ENCODE measurements around the gene NDUFA6. TPM values are rescaled to one million over a fixed set of nuclear protein-coding genes. Genes with fewer than 3 reads are reported as not detected.
"Not testable (repeated sequence)": the region's sequence is repeated elsewhere in the genome, so short reads cannot be mapped to it uniquely, and the experiment has no call there.

Gene NDUFA6
- total and polyA plus RNA-seq, 4 donors: 43.7 to 235 (median 56.6) TPM

DNA sequence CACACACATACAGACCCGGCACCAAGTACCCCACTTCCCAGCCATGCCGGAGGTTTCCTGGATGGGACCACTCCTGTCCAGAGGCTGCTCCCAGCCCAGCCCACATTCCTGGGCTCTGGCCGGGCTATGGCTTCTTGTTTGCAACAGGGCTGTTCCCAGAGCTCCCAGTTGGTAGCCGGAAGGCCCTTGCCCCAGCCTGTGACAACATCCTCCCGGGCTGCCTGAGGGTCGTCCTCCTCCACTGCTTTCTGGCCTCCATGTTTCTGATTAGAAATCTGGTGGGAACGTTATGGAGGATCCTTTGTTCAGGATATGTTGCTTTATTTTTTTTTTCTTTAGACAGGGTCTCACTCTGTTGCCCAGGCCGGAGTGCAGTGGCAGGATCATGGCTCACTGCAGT, 41.0 kb upstream of the NDUFA6 start:
- H3K36me3 ChIP-seq (ENCODE audit: control insufficient read depth in 4 of 4, insufficient read depth in 3 of 4, low read depth in 1 of 4, low read length in 3 of 4): peaks cover 6 to 7% (median 7%) of the 10 kb centered on the region in 4 donors
- H3K9me3 ChIP-seq (ENCODE audit: control insufficient read depth in 4 of 4, low read length in 3 of 4): no peaks in the 10 kb centered on the region
- DNase-seq (ENCODE audit: low spot score): no peak
- H3K27ac ChIP-seq (ENCODE audit: low read depth in 1 of 2, low read length in 2 of 2): peak overlapping the region; percentile 67 to 99
- H3K9ac ChIP-seq (ENCODE audit: low read depth in 1 of 2, low read length in 2 of 2): no peak overlapping the region
- H3K4me3 ChIP-seq (ENCODE audit: low read depth in 1 of 3, low read length in 3 of 3): no peak overlapping the region
- peaks cover 15 to 34% (median 25%) of the 10 kb centered on the region in 4 donors for H3K4me1 ChIP-seq (ENCODE audit: control insufficient read depth in 4 of 4, insufficient read depth in 4 of 4, low read length in 3 of 4)
- TF ChIP-seq, protein P1, sequence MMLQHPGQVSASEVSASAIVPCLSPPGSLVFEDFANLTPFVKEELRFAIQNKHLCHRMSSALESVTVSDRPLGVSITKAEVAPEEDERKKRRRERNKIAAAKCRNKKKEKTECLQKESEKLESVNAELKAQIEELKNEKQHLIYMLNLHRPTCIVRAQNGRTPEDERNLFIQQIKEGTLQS (IDR thresholded peaks at IDR 0.05): no peak
- TF ChIP-seq FOXA1 (IDR thresholded peaks at IDR 0.05) (no peak), YY1 (IDR thresholded peaks at IDR 0.05) (peak; percentile 22), GABPA (IDR thresholded peaks at IDR 0.05 in 1 of 2, conservative IDR thresholded peaks at IDR 0.05 in 1 of 2) (peak; percentile 45 to 51), FOXA2 (IDR thresholded peaks at IDR 0.05) (no peak), NR2F2 (IDR thresholded peaks at IDR 0.05) (no peak), RXRA (IDR thresholded peaks at IDR 0.05) (no peak), JUND (IDR thresholded peaks at IDR 0.05) (no peak), HNF4A (conservative IDR thresholded peaks at IDR 0.05) (no peak), TAF1 (conservative IDR thresholded peaks at IDR 0.05) (no peak), RAD21 (IDR thresholded peaks at IDR 0.05) (no peak)
- TF ChIP-seq, protein P2, sequence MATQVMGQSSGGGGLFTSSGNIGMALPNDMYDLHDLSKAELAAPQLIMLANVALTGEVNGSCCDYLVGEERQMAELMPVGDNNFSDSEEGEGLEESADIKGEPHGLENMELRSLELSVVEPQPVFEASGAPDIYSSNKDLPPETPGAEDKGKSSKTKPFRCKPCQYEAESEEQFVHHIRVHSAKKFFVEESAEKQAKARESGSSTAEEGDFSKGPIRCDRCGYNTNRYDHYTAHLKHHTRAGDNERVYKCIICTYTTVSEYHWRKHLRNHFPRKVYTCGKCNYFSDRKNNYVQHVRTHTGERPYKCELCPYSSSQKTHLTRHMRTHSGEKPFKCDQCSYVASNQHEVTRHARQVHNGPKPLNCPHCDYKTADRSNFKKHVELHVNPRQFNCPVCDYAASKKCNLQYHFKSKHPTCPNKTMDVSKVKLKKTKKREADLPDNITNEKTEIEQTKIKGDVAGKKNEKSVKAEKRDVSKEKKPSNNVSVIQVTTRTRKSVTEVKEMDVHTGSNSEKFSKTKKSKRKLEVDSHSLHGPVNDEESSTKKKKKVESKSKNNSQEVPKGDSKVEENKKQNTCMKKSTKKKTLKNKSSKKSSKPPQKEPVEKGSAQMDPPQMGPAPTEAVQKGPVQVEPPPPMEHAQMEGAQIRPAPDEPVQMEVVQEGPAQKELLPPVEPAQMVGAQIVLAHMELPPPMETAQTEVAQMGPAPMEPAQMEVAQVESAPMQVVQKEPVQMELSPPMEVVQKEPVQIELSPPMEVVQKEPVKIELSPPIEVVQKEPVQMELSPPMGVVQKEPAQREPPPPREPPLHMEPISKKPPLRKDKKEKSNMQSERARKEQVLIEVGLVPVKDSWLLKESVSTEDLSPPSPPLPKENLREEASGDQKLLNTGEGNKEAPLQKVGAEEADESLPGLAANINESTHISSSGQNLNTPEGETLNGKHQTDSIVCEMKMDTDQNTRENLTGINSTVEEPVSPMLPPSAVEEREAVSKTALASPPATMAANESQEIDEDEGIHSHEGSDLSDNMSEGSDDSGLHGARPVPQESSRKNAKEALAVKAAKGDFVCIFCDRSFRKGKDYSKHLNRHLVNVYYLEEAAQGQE (IDR thresholded peaks at IDR 0.05): peak; percentile 4
- TF ChIP-seq, protein P3, sequence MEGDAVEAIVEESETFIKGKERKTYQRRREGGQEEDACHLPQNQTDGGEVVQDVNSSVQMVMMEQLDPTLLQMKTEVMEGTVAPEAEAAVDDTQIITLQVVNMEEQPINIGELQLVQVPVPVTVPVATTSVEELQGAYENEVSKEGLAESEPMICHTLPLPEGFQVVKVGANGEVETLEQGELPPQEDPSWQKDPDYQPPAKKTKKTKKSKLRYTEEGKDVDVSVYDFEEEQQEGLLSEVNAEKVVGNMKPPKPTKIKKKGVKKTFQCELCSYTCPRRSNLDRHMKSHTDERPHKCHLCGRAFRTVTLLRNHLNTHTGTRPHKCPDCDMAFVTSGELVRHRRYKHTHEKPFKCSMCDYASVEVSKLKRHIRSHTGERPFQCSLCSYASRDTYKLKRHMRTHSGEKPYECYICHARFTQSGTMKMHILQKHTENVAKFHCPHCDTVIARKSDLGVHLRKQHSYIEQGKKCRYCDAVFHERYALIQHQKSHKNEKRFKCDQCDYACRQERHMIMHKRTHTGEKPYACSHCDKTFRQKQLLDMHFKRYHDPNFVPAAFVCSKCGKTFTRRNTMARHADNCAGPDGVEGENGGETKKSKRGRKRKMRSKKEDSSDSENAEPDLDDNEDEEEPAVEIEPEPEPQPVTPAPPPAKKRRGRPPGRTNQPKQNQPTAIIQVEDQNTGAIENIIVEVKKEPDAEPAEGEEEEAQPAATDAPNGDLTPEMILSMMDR (IDR thresholded peaks at IDR 0.05; ENCODE audit: low read depth, low read length, missing input control): no peak
- TF ChIP-seq, protein P4, sequence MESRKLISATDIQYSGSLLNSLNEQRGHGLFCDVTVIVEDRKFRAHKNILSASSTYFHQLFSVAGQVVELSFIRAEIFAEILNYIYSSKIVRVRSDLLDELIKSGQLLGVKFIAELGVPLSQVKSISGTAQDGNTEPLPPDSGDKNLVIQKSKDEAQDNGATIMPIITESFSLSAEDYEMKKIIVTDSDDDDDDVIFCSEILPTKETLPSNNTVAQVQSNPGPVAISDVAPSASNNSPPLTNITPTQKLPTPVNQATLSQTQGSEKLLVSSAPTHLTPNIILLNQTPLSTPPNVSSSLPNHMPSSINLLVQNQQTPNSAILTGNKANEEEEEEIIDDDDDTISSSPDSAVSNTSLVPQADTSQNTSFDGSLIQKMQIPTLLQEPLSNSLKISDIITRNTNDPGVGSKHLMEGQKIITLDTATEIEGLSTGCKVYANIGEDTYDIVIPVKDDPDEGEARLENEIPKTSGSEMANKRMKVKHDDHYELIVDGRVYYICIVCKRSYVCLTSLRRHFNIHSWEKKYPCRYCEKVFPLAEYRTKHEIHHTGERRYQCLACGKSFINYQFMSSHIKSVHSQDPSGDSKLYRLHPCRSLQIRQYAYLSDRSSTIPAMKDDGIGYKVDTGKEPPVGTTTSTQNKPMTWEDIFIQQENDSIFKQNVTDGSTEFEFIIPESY (IDR thresholded peaks at IDR 0.05): no peak
- 49% methylated on average over 8 of the region's 8 CpGs for WGBS
- no peaks in the 10 kb centered on the region for H3K27me3 ChIP-seq (ENCODE audit: control insufficient read depth in 4 of 4, insufficient read depth in 4 of 4, low read length in 3 of 4)

DNA sequence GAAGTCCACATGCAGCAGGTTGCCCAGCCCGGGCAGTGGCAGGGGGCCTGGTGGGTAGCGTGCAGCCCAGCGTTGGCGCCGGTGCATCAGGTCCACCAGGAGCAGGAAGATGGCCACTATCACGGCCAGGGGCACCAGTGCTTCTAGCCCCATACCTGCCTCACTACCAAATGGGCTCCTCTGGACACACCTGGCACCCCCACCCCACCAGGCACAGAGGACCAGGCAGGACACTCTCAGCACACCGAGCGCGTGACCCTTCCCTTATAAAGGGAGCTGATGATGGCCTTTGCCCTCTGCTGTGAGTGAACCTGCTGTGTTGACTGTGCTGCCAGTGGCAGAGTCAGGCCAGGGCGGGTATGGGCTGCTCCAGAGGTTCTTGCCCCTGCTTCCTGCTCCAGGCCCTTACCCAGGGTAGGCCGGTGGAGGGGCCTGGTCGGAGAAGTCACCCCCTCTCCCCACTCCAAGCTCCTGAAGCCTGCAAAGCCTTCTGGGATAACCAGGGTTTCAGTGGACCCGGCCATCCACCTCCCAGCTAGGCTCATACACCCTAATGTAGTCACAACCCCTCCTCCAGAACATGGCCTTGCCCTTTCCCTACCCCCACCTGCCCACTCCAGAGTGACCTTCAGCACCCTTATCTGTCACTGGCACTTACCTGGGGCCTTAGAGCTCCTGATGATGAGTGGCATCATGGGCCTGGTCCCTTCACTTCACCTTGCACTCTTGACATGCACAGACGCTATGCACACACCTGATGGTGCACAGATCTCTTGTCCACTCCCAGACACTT, 40.3 kb upstream of the NDUFA6 start, which contains the start of gene CYP2D6:
TSS of gene CYP2D6 (minus strand) at position 172 of the 793 bp plus-strand sequence. CDS start at position 153, 19 bp downstream.
- not testable (repeated sequence) for H3K27me3 ChIP-seq (ENCODE audit: control insufficient read depth in 4 of 4, insufficient read depth in 4 of 4, low read length in 3 of 4); H3K36me3 ChIP-seq (ENCODE audit: control insufficient read depth in 4 of 4, insufficient read depth in 3 of 4, low read depth in 1 of 4, low read length in 3 of 4); H3K9me3 ChIP-seq (ENCODE audit: control insufficient read depth in 4 of 4, low read length in 3 of 4)
- Histone ChIP-seq H3K4me3 (ENCODE audit: low read depth in 1 of 3, low read length in 3 of 3) (peak within 1 kb of the TSS; percentile 65 to 85 (median 75)), H3K27ac (ENCODE audit: low read depth in 1 of 2, low read length in 2 of 2) (peak within 1 kb of the TSS; percentile 98 to 99), H3K9ac (ENCODE audit: low read depth in 1 of 2, low read length in 2 of 2) (peak within 1 kb of the TSS; percentile 43 to 58), H3K4me1 (ENCODE audit: control insufficient read depth in 4 of 4, insufficient read depth in 4 of 4, low read length in 3 of 4) (peaks cover 15 to 34% (median 25%) of the 10 kb centered on the region in 4 donors)
- WGBS: 43% methylated on average over 13 of the region's 14 CpGs
- peak; percentile 51 for DNase-seq (ENCODE audit: low spot score)
- TF ChIP-seq, protein P2 (IDR thresholded peaks at IDR 0.05): peak; percentile 29
- TF ChIP-seq HNF4A (conservative IDR thresholded peaks at IDR 0.05) (peak; percentile 76 to 77), YY1 (IDR thresholded peaks at IDR 0.05) (peak; percentile 25), RXRA (IDR thresholded peaks at IDR 0.05) (peak; percentile 93), FOXA1 (IDR thresholded peaks at IDR 0.05) (peak; percentile 37), FOXA2 (IDR thresholded peaks at IDR 0.05) (peak; percentile 67), SP1 (IDR thresholded peaks at IDR 0.05) (peak; percentile 92), TAF1 (conservative IDR thresholded peaks at IDR 0.05) (peak; percentile 72), NR2F2 (IDR thresholded peaks at IDR 0.05) (peak; percentile 23)
- TF ChIP-seq, protein P4 (IDR thresholded peaks at IDR 0.05): peak; percentile 32
- TF ChIP-seq, protein P5, sequence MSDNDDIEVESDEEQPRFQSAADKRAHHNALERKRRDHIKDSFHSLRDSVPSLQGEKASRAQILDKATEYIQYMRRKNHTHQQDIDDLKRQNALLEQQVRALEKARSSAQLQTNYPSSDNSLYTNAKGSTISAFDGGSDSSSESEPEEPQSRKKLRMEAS (IDR thresholded peaks at IDR 0.05): peak; percentile 20

Data from liver (tissue), 9 donors.